ENCODE results near the gene ARID1A. TPM values are rescaled to one million over a fixed set of nuclear protein-coding genes. Genes with fewer than 3 reads are reported as not detected.

Gene ARID1A
- total and polyA plus RNA-seq, 9 of the 15 experiments (the other 6 are each of a cell fraction or from before 2014, with no cell fraction given), result 8.3 to 88.3 (median 22.5) TPM

DNA sequence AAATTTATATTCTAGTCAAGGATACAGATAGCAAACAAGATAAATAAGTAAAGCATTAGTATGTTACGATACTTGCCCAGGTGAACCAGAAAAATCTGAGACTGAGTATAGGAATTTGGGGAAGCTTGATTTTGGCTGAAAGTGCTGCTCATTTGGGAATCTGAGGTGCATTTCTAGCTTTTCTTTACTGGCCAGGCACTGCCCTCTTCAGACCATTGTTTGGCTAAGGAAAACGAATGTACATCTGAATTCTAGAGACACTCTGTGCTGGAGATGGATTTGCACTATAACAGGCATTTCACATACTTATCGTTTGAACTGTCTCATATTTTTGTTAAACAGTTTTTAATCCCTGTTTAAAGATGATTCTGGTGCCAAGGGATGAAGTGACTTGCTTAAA, 23.4 kb downstream of the ARID1A start:
- Histone ChIP-seq H3K9me3 (replicated peaks; ENCODE audit: control insufficient read depth, insufficient read depth, low read depth, low read length) (no peaks in the 10 kb centered on the region), H3K4me1 (replicated peaks in 1 of 2; ENCODE audit: control insufficient read depth in 2 of 2, insufficient read depth in 2 of 2, low read length in 2 of 2) (peaks cover 59 to 77% of the 10 kb centered on the region in 2 experiments), H3K36me3 (ENCODE audit: control insufficient read depth, insufficient read depth, low read length) (peaks cover 41% of the 10 kb centered on the region; the same call in 2 of the 3 replicates), H3K27me3 (ENCODE audit: control insufficient read depth in 2 of 2, insufficient read depth in 2 of 2, low read length in 2 of 2) (no peaks in the 10 kb centered on the region), H3K9me1 (ENCODE audit: control insufficient read depth, insufficient read depth, low read length) (no peaks in the 10 kb centered on the region), H3K9ac (ENCODE audit: insufficient read depth in 1 of 2, low read depth in 2 of 2, low read length in 2 of 2) (no peak overlapping the region), H3K4me3 (no peak overlapping the region), H3K79me2 (ENCODE audit: control insufficient read depth, insufficient read depth, low read length) (peaks cover 95% of the 10 kb centered on the region), H4K20me1 (replicated peaks; ENCODE audit: control insufficient read depth, insufficient read depth, low read length) (peaks cover 35% of the 10 kb centered on the region), H2AFZ (ENCODE audit: low read depth, low read length) (no peak overlapping the region), H3K27ac (ENCODE audit: extremely low read depth, low read depth, low read length) (no peak overlapping the region), H3K4me2 (ENCODE audit: insufficient read depth, low read length) (no peak overlapping the region)
- FAIRE-seq (no peak), DNase-seq (ENCODE audit: extremely low read depth in 1 of 4, low spot score in 3 of 4) (no peak), ATAC-seq (no peak)
- no TSS peak for BruUV-seq (replicated peaks)
- no peak for TF ChIP-seq ZNF124 (CRISPR knock-in tag; IDR thresholded peaks at IDR 0.05)
- TF ChIP-seq RAD21 (CRISPR knock-in tag; conservative IDR thresholded peaks at IDR 0.05 in 1 of 2, IDR thresholded peaks at IDR 0.05 in 1 of 2), result peak in 1 of 2 experiments; percentile 37; a peak in 1 of 4 replicates
- TF ChIP-seq HDAC8 (tag; IDR thresholded peaks at IDR 0.05), result no peak
- TF ChIP-seq, protein P1, sequence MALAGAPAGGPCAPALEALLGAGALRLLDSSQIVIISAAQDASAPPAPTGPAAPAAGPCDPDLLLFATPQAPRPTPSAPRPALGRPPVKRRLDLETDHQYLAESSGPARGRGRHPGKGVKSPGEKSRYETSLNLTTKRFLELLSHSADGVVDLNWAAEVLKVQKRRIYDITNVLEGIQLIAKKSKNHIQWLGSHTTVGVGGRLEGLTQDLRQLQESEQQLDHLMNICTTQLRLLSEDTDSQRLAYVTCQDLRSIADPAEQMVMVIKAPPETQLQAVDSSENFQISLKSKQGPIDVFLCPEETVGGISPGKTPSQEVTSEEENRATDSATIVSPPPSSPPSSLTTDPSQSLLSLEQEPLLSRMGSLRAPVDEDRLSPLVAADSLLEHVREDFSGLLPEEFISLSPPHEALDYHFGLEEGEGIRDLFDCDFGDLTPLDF (CRISPR knock-in tag; IDR thresholded peaks at IDR 0.05), result no peak
- peak in 2 of 3 experiments; percentile 16 to 39; a peak in 1 of 6 replicates for TF ChIP-seq CTCF (IDR thresholded peaks at IDR 0.05 in 2 of 3, conservative IDR thresholded peaks at IDR 0.05 in 1 of 3; ENCODE audit: insufficient read depth in 2 of 3, low read depth in 1 of 3, low read length in 3 of 3)
- no peak for TF ChIP-seq NFYB (IDR thresholded peaks at IDR 0.05; ENCODE audit: extremely low read depth, insufficient read length)
- ChIA-PET POLR2A (interaction anchor here (0.6 to 23.7 kb wide), 5 partner anchors 8 to 128 kb away, joined by 3 to 301 read pairs (median 4); no protein-coding TSS in a partner anchor), CTCF (ENCODE audit: low intra/inter-chr PET ratio) (no interaction called here)
- WGBS (ENCODE audit: insufficient coverage, low coverage, missing lambda C conversion rate), result 65% methylated on average over 3 of the region's 3 CpGs
- intact Hi-C loops (cut with micrococcal nuclease), result no loop called here
- in situ Hi-C loops (cut with MboI), result no loop called here

All from K562 (cell line).